WERI-Rb-1 (cell line): ENCODE results near the gene TUBB4A.
"Not testable (repeated sequence)": the region's sequence is repeated elsewhere in the genome, so short reads cannot be mapped to it uniquely, and the experiment has no call there.

Source experiments
- DNase-seq: peaks from one replicate; pipeline ENCODE4 v3.0.0-alpha.2; 2020
- H3K27ac ChIP-seq: fragments of 250-450 bp; sonication (Bioruptor Pico); 2 replicates; pipeline ENCODE4 v1.5.1; 2020; ENCODE audit warnings: mild to moderate bottlenecking, moderate library complexity
- H3K27me3 ChIP-seq: fragments of 250-450 bp; sonication (Bioruptor Pico); 2 replicates; pipeline ENCODE4 v1.5.1; 2021; ENCODE audit warnings: mild to moderate bottlenecking, low read depth, moderate library complexity; ENCODE audit not compliant: insufficient read depth, severe bottlenecking
- H3K36me3 ChIP-seq: fragments of 250-450 bp; sonication (Bioruptor Pico); 2 replicates; pipeline ENCODE4 v1.5.1; 2020; ENCODE audit warnings: mild to moderate bottlenecking, moderate library complexity
- H3K4me3 ChIP-seq: 2 replicates; pipeline ENCODE4 v1.5.1; 2011; ENCODE audit warnings: low read depth, mild to moderate bottlenecking, control low read depth, low read length
- H3K9me3 ChIP-seq: fragments of 250-450 bp; sonication (Bioruptor Pico); 2 replicates; pipeline ENCODE4 v1.5.1; 2021; ENCODE audit warnings: mild to moderate bottlenecking, moderate library complexity; ENCODE audit not compliant: severe bottlenecking
- CTCF ChIP-seq: IDR thresholded peaks from 2 replicates; pipeline ENCODE4 v1.5.1; 2011; ENCODE audit warnings: low read depth, mild to moderate bottlenecking, control low read depth, inconsistent platforms, low read length

The TUBB4A gene

DNA sequence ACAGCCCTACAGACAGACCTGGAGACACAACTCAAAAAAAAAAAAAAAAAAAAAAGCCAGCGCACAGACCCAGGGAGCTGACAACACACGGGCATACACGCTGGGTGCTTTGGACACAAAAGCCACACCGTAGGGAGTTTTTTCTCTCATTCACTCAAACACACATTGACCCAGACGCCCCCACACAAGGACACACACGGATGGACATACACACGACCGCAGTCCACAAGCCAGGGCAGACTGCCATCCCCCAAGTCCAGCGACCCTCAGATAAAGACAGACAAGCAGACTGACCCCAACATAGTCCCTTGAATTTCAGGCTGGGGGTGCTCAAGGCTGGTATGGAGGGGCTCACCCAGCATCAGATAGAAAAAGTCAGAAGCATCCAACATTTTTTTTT is 12.0 kb upstream of the TUBB4A start:
- no peak for TF ChIP-seq CTCF
- no peaks in the 10 kb centered on the region for H3K36me3 ChIP-seq

DNA sequence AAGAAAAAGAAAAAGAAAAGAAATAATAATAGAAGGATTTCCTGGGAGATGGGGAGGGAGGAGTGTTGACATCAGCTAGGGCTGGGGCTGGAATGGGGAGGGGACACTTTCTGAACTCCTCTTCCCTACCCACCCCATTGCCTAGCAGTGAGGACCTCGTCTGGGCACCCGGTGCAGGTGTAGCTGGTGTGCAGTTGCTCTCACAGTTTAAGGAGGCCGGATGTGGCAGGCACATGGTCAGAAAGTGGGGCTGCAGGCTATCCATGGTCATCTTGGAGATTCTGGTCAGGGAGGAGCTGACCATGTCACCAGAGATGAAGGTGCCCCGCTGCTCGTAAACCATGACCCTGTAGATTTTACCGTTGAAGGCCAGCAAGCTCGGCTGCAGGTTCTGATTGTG is 8.5 kb upstream of the TUBB4A start:
- H3K27ac ChIP-seq: no peak overlapping the region
- TF ChIP-seq CTCF: no peak
- DNase-seq: no peak
- no peaks in the 10 kb centered on the region for H3K36me3 ChIP-seq
- no peaks in the 10 kb centered on the region for H3K9me3 ChIP-seq
- no peaks in the 10 kb centered on the region for H3K27me3 ChIP-seq
- no peak overlapping the region for H3K4me3 ChIP-seq

More for the DNA sequence above, 12.0 kb upstream of the TUBB4A start:
- DNase-seq: no peak
- no peaks in the 10 kb centered on the region for H3K27me3 ChIP-seq
- H3K9me3 ChIP-seq: no peaks in the 10 kb centered on the region
- no peak overlapping the region for H3K27ac ChIP-seq
- no peak overlapping the region for H3K4me3 ChIP-seq

- H3K27me3 ChIP-seq: no peaks in the 10 kb centered on the region
- DNase-seq: no peak
- no peak overlapping the region for H3K27ac ChIP-seq
- H3K36me3 ChIP-seq: no peaks in the 10 kb centered on the region
- no peak overlapping the region for H3K4me3 ChIP-seq
- TF ChIP-seq CTCF: no peak
- H3K9me3 ChIP-seq: no peaks in the 10 kb centered on the region
Measured at GRCh38 chr19:6509118-6509971, 7.2 kb upstream of the TUBB4A start.

DNA sequence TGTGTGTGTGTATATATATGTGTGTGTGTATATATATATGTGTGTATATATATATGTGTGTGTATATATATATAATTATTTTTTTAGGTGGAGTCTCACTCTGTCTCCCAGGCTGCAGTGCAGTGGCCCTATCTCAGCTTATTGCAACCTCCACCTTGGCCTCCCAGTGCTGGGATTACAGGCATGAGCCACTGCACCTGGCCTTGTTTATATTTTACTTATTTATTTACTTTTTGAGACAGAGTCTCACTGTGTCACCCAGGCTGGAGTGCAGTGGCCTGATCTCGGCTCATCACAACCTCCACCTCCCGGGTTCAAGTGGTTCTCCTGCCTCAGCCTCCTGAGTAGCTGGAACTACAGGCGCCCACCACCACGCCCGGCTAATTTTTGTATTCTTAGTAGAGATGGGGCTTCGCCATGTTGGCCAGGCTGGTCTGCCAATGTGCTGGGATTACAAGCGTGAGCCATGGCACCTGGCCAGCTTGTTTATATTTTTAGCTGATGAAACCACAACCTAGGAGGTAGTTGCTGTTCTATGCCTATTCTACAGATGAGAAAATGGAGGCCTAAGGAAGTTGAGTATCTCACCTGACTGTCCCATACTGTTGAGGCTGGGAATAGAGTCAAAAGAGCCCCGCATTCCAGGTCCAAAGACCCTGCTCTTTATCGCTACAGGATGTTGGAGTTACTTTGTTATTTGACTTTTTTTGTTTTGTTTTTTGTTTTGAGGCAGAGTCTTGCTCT is 6.1 kb upstream of the TUBB4A start:
- H3K9me3 ChIP-seq, DNase-seq, H3K27ac ChIP-seq, H3K4me3 ChIP-seq, H3K36me3 ChIP-seq, H3K27me3 ChIP-seq: not testable (repeated sequence)

GRCh38 chr19:6503407-6504201 is 1.5 kb upstream of the TUBB4A start:
- Histone ChIP-seq H3K27me3 (no peaks in the 10 kb centered on the region), H3K4me3 (no peak overlapping the region), H3K36me3 (no peaks in the 10 kb centered on the region), H3K27ac (no peak overlapping the region), H3K9me3 (no peaks in the 10 kb centered on the region)
- TF ChIP-seq CTCF: no peak
- no peak for DNase-seq
